ENCODE data around the gene NUP35. TPM values are rescaled to one million over a fixed set of nuclear protein-coding genes. Genes with fewer than 3 reads are reported as not detected.

NUP35 gene
- total RNA-seq, 4 donors from 2014 or later: 0.75 to 29.1 (median 8.0) TPM

DNA sequence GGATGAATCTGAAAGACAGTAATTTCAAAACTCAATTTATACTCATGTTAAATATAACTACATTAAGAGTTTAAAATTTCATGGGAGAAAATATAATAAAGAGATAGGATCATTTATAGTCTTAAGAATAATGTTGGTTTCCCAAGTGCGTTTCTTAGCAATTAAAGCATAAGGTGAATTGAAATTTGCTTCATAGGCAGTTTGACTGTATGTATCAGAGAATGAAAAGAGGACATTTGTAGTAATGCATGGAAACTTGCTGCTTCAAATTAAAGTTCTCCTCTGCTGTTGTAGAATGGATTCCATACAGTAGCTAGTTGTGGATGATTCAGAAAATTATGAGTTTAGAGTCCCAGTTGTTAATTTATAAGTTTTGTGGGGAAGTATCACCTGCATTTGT is 68.1 kb downstream of the NUP35 start:
- in situ Hi-C loops (cut with MboI; ENCODE audit: low pct_ligation_motif_present in 1 of 4, low pct_unique_long_range_greater_than_20kb in 1 of 4, low sequenced_read_pairs in 3 of 4): no loop called here
- DNase-seq: no peak
- no peak overlapping the region for H3K27ac ChIP-seq
- TF ChIP-seq POLR2A (IDR thresholded peaks at IDR 0.05): no peak
- no peak for TF ChIP-seq EP300 (IDR thresholded peaks at IDR 0.05; ENCODE audit: low read depth)
- no peak for TF ChIP-seq POLR2AphosphoS5 (IDR thresholded peaks at IDR 0.05)
- TF ChIP-seq, protein P1, sequence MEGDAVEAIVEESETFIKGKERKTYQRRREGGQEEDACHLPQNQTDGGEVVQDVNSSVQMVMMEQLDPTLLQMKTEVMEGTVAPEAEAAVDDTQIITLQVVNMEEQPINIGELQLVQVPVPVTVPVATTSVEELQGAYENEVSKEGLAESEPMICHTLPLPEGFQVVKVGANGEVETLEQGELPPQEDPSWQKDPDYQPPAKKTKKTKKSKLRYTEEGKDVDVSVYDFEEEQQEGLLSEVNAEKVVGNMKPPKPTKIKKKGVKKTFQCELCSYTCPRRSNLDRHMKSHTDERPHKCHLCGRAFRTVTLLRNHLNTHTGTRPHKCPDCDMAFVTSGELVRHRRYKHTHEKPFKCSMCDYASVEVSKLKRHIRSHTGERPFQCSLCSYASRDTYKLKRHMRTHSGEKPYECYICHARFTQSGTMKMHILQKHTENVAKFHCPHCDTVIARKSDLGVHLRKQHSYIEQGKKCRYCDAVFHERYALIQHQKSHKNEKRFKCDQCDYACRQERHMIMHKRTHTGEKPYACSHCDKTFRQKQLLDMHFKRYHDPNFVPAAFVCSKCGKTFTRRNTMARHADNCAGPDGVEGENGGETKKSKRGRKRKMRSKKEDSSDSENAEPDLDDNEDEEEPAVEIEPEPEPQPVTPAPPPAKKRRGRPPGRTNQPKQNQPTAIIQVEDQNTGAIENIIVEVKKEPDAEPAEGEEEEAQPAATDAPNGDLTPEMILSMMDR (IDR thresholded peaks at IDR 0.05): no peak
- no peaks in the 10 kb centered on the region for H3K4me1 ChIP-seq
- no peaks in the 10 kb centered on the region for H3K27me3 ChIP-seq
- 95 to 100% methylated on average over 1 of the region's 1 CpG for WGBS, 2 donors (ENCODE audit: low coverage in 1 of 2)
- no peak overlapping the region for H3K4me3 ChIP-seq
- H3K9me3 ChIP-seq: no peaks in the 10 kb centered on the region
- intact Hi-C loops (cut with DNase I; ENCODE audit: low total_unique reads): no loop called here
- peaks cover 0 to 6% (median under 1%) of the 10 kb centered on the region in 4 donors for H3K36me3 ChIP-seq

DNA sequence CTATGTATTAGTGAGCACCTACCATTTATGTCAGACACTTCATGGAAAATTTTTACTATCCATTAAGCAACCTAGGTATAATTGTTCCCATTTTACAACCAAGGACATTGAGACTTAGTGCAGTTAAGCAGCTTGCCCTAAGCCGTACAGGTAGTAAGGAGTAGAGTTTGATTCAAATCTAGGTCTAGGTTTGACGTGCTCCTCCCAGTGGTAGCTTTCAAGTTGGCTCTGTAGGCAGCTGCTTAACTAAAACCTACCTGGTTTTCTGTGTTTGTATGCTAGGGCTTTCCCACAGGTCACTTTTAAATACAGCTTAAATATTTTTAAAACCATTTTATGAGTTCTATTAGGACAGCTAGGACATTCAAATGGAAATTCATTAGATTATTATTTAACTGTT is 69.7 kb downstream of the NUP35 start:
- no peak overlapping the region for H3K27ac ChIP-seq
- TF ChIP-seq EP300 (IDR thresholded peaks at IDR 0.05; ENCODE audit: low read depth) (no peak), POLR2AphosphoS5 (IDR thresholded peaks at IDR 0.05) (no peak), POLR2A (IDR thresholded peaks at IDR 0.05) (no peak)
- TF ChIP-seq, protein P1 (IDR thresholded peaks at IDR 0.05): no peak
- H3K36me3 ChIP-seq: peaks cover 0 to 6% (median under 1%) of the 10 kb centered on the region in 4 donors
- H3K27me3 ChIP-seq: no peaks in the 10 kb centered on the region
- in situ Hi-C loops (cut with MboI; ENCODE audit: low pct_ligation_motif_present in 1 of 4, low pct_unique_long_range_greater_than_20kb in 1 of 4, low sequenced_read_pairs in 3 of 4) (no loop called here), intact Hi-C loops (cut with DNase I; ENCODE audit: low total_unique reads) (no loop called here)
- 95% methylated on average over 2 of the region's 2 CpGs; no CpG with 5 or more reads in 1 of the 2 donors for WGBS, 2 donors (ENCODE audit: low coverage in 1 of 2)
- no peak overlapping the region for H3K4me3 ChIP-seq
- H3K4me1 ChIP-seq: no peaks in the 10 kb centered on the region
- no peak for DNase-seq
- peaks cover 0 to 5% of the 10 kb centered on the region in 2 donors for H3K9me3 ChIP-seq

DNA sequence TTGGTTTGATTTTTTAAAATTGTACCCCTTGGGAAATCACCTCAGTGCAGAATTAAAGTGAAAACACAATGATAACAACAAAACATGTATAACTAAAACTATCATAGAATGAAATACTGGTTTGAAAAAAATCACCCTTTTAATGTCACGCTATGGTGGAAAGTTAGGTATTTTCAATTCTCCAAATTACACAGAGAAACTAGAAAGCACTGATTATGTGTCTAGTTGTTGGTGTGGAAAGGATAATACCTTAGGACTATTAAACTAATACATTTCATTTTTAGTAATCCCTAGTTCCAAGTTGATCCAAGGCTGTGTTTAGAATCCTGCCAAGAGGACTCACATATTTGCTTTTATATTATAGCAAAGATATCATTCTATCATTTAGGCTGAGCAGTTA is 71.2 kb downstream of the NUP35 start:
- Histone ChIP-seq H3K36me3 (peaks cover 0 to 2% (median 0%) of the 10 kb centered on the region in 4 donors), H3K4me3 (no peak overlapping the region), H3K9me3 (peaks cover 0 to 5% of the 10 kb centered on the region in 2 donors), H3K27ac (no peak overlapping the region), H3K4me1 (no peaks in the 10 kb centered on the region), H3K27me3 (no peaks in the 10 kb centered on the region)
- intact Hi-C loops (cut with DNase I; ENCODE audit: low total_unique reads): no loop called here
- in situ Hi-C loops (cut with MboI; ENCODE audit: low pct_ligation_motif_present in 1 of 4, low pct_unique_long_range_greater_than_20kb in 1 of 4, low sequenced_read_pairs in 3 of 4): no loop called here
- 85% methylated on average over 1 of the region's 1 CpG for WGBS, 2 donors (ENCODE audit: low coverage in 1 of 2)
- no peak for DNase-seq
- TF ChIP-seq, protein P1 (IDR thresholded peaks at IDR 0.05): no peak
- no peak for TF ChIP-seq POLR2AphosphoS5 (IDR thresholded peaks at IDR 0.05)
- no peak for TF ChIP-seq POLR2A (IDR thresholded peaks at IDR 0.05)
- no peak for TF ChIP-seq EP300 (IDR thresholded peaks at IDR 0.05; ENCODE audit: low read depth)

DNA sequence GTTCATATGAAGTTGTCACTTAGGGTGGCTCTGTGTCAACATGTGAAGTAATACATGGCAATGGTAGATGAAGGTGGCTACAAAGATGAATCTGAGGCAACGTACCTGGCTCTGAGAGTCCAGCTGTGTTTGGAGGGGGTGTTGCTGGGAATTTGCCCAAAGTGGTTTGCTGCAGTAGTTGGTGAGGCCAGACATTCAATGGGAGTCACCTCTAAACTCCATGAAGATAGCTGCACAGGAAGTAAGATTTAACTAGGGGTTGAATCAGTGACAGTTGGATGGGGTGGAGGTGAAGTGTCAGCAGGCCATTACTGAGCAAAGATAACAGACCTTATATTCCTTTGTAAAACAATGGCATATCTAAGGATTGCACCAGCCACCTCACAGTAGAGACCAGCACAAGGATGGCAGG is 71.8 kb downstream of the NUP35 start:
- WGBS, 2 donors (ENCODE audit: low coverage in 1 of 2): 97 to 100% methylated on average over 1 of the region's 1 CpG
- intact Hi-C loops (cut with DNase I; ENCODE audit: low total_unique reads): no loop called here

More for the DNA sequence above, 71.8 kb downstream of the NUP35 start:
- Histone ChIP-seq H3K4me1 (no peaks in the 10 kb centered on the region), H3K27ac (no peak overlapping the region), H3K27me3 (no peaks in the 10 kb centered on the region), H3K4me3 (no peak overlapping the region), H3K9me3 (peaks cover 0 to 5% of the 10 kb centered on the region in 2 donors), H3K36me3 (peaks cover 0 to 2% (median 0%) of the 10 kb centered on the region in 4 donors)
- no peak for DNase-seq
- no peak for TF ChIP-seq POLR2A (IDR thresholded peaks at IDR 0.05)
- no peak for TF ChIP-seq POLR2AphosphoS5 (IDR thresholded peaks at IDR 0.05)
- TF ChIP-seq EP300 (IDR thresholded peaks at IDR 0.05; ENCODE audit: low read depth): no peak
- TF ChIP-seq, protein P1 (IDR thresholded peaks at IDR 0.05): no peak
- in situ Hi-C loops (cut with MboI; ENCODE audit: low pct_ligation_motif_present in 1 of 4, low pct_unique_long_range_greater_than_20kb in 1 of 4, low sequenced_read_pairs in 3 of 4): no loop called here

Measured in transverse colon (tissue), 4 donors.